CD14-positive monocyte (primary cell): Measurements from ENCODE around the gene VAV2. TPM values are rescaled to one million over a fixed set of nuclear protein-coding genes. Genes with fewer than 3 reads are reported as not detected.
A peak's percentile ranks its signal among the peaks of the same experiment; 100 is the strongest.

Source experiments
- DNase-seq, 3 donors: peaks; one replicate each; pipeline ENCODE4 v3.0.0-alpha.2; 2011 to 2022
- H2AFZ ChIP-seq: 2 replicates; pipeline ENCODE4 v1.6.0; 2012; ENCODE audit warnings: mild to moderate bottlenecking, low read depth, low read length, inconsistent platforms; ENCODE audit not compliant: insufficient read depth, poor library complexity, severe bottlenecking
- H3K27ac ChIP-seq, 2 donors: 1 replicate in 1 of 2; 2 replicates in 1 of 2; pipeline ENCODE4 v1.5.1; 2012 to 2013; ENCODE audit warnings: low read length in 2 of 2, control low read depth in 1 of 2, inconsistent platforms in 1 of 2, low read depth in 1 of 2, mild to moderate bottlenecking in 1 of 2
- H3K27me3 ChIP-seq, 2 donors: one replicate each; pipeline versions ENCODE4 v1.6.0 to v1.6.1; 2011 to 2013; ENCODE audit warnings: low read length in 2 of 2; ENCODE audit not compliant: control insufficient read depth in 2 of 2, insufficient read depth in 2 of 2
- H3K36me3 ChIP-seq, 2 donors: replicated peaks in 1 of 2; 1 replicate in 1 of 2; 2 replicates in 1 of 2; pipeline versions ENCODE4 v1.5.1 to v1.6.1; 2012 to 2013; ENCODE audit warnings: low read length in 2 of 2, control low read depth in 1 of 2, inconsistent platforms in 1 of 2, mild to moderate bottlenecking in 1 of 2; ENCODE audit not compliant: insufficient read depth in 2 of 2, control insufficient read depth in 1 of 2
- H3K4me1 ChIP-seq, 2 donors: 1 replicate in 1 of 2; 2 replicates in 1 of 2; pipeline versions ENCODE4 v1.5.1 to v1.6.1; 2012 to 2013; ENCODE audit warnings: low read length in 2 of 2, control low read depth in 1 of 2, inconsistent platforms in 1 of 2, mild to moderate bottlenecking in 1 of 2, moderate library complexity in 1 of 2; ENCODE audit not compliant: insufficient read depth in 2 of 2, control insufficient read depth in 1 of 2
- H3K4me2 ChIP-seq: replicated peaks from 2 replicates; pipeline ENCODE3; 2012; ENCODE audit warnings: low read length, moderate library complexity, mild to moderate bottlenecking; ENCODE audit not compliant: poor library complexity, severe bottlenecking; ENCODE audit errors: extremely low read depth
- H3K4me3 ChIP-seq, 3 experiments: fragments of 200-600 bp in 1 of 3; sonication (generic) in 1 of 3; replicated peaks in 1 of 3; 1 replicate in 2 of 3; 2 replicates in 1 of 3; pipeline ENCODE4 v1.5.1; 2011 to 2013; ENCODE audit warnings: low read length in 3 of 3, mild to moderate bottlenecking in 3 of 3, control low read depth in 2 of 3, low read depth in 2 of 3, inconsistent platforms in 1 of 3, moderate library complexity in 1 of 3
- H3K79me2 ChIP-seq: 2 replicates; pipeline ENCODE4 v1.6.0; 2012; ENCODE audit warnings: mild to moderate bottlenecking, control low read depth, inconsistent platforms, low read length, moderate library complexity; ENCODE audit not compliant: insufficient read depth
- H3K9ac ChIP-seq: 2 replicates; pipeline ENCODE4 v1.6.0; 2017; ENCODE audit warnings: low read length, mild to moderate bottlenecking; ENCODE audit not compliant: insufficient read depth, poor library complexity, severe bottlenecking
- H3K9me3 ChIP-seq, 2 donors: replicated peaks in 1 of 2; 1 replicate in 1 of 2; 2 replicates in 1 of 2; pipeline versions ENCODE4 v1.5.1 to v1.6.1; 2012 to 2013; ENCODE audit warnings: low read length in 2 of 2, control low read depth in 1 of 2; ENCODE audit not compliant: control insufficient read depth in 1 of 2, insufficient read depth in 1 of 2
- H4K20me1 ChIP-seq: 2 replicates; pipeline ENCODE4 v1.6.0; 2012; ENCODE audit warnings: mild to moderate bottlenecking, low read length, control low read depth, moderate library complexity; ENCODE audit not compliant: insufficient read depth
- H3K27ac Mint-ChIP-seq, 7 donors: one replicate each; pipeline ENCODE4 v1.8.0; 2020; ENCODE audit warnings: mild to moderate bottlenecking in 7 of 7, mixed read lengths in 7 of 7, moderate library complexity in 6 of 7, inconsistent platforms in 2 of 7
- H3K27me3 Mint-ChIP-seq, 3 donors: one replicate each; pipeline ENCODE4 v1.8.0; 2021 to 2022; ENCODE audit warnings: low read depth in 3 of 3, mild to moderate bottlenecking in 3 of 3, mixed read lengths in 3 of 3, moderate library complexity in 3 of 3, inconsistent platforms in 1 of 3
- H3K36me3 Mint-ChIP-seq, 2 donors: one replicate each; pipeline ENCODE4 v1.8.0; 2020; ENCODE audit warnings: mixed read lengths in 2 of 2, inconsistent platforms in 1 of 2, mild to moderate bottlenecking in 1 of 2
- H3K4me1 Mint-ChIP-seq: one replicate; pipeline ENCODE4 v1.8.0; 2020; ENCODE audit warnings: mild to moderate bottlenecking, mixed read lengths
- H3K4me3 Mint-ChIP-seq, 2 donors: one replicate each; pipeline ENCODE4 v1.8.0; 2020; ENCODE audit warnings: mild to moderate bottlenecking in 2 of 2, mixed read lengths in 2 of 2, moderate library complexity in 1 of 2
- H3K9me3 Mint-ChIP-seq, 7 donors: one replicate each; pipeline ENCODE4 v1.8.0; 2020 to 2022; ENCODE audit warnings: mixed read lengths in 7 of 7, mild to moderate bottlenecking in 6 of 7, moderate library complexity in 6 of 7, inconsistent platforms in 2 of 7
- CTCF ChIP-seq: fragments of 200-600 bp; IDR thresholded peaks from one replicate; pipeline ENCODE4 v1.8.0; 2022; ENCODE audit warnings: antibody characterized with exemption, mild to moderate bottlenecking
- WGBS: methylation state at CpG from one replicate; pipeline ENCODE4 v1.1.5; 2013; ENCODE audit warnings: missing lambda C conversion rate; ENCODE audit not compliant: insufficient coverage; 5-methylcytosine and 5-hydroxymethylcytosine counted together
- intact Hi-C, 2 donors: fragments of 100-400 bp; cut with micrococcal nuclease; formaldehyde crosslinking; loops; one replicate each; pipeline versions ENCODE4 v1.15.0 to v1.15.1; 2023
- polyA plus RNA-seq, 3 donors: library from polyadenylated mRNA; depleted of rRNA in 1 of 3; unstranded in 2 of 3; stranded (reverse) in 1 of 3; fragments of 300-500 nt in 2 of 3; fragments of >200 nt in 1 of 3; fragmentation: Illumina TruSeq in 2 of 3; gene quantifications; 1 replicate in 2 of 3; 2 replicates in 1 of 3; pipeline ENCODE4 v1.2.3, GENCODE V29; 2012 to 2021

Gene VAV2
- polyA plus RNA-seq, 3 donors = 2.3 to 13.6 (median 2.3) TPM

- intact Hi-C loops = loop anchor here in 1 of 2 donors (2.0 to 5.0 kb wide), 2 partner anchors 211 to 314 kb away; no protein-coding TSS in a partner anchor
- H3K4me1 ChIP-seq = peaks cover 38 to 48% of the 10 kb centered on the region in 2 donors
- H3K36me3 Mint-ChIP-seq = peaks cover 39 to 58% of the 10 kb centered on the region in 2 donors
- no peak for TF ChIP-seq CTCF
- no peak for DNase-seq
- H3K4me3 ChIP-seq = no peak overlapping the region
- H3K4me1 Mint-ChIP-seq = peaks cover 48% of the 10 kb centered on the region
- peaks cover 8 to 53% of the 10 kb centered on the region in 2 donors for H3K36me3 ChIP-seq
- no peak overlapping the region for H3K27ac Mint-ChIP-seq
- no peak overlapping the region for H2AFZ ChIP-seq
- H3K4me2 ChIP-seq = no peak overlapping the region
- no peaks in the 10 kb centered on the region for H3K27me3 ChIP-seq
- no peaks in the 10 kb centered on the region for H3K9me3 ChIP-seq
- no peaks in the 10 kb centered on the region for H3K79me2 ChIP-seq
- H3K27ac ChIP-seq = no peak overlapping the region
- no peak overlapping the region for H3K4me3 Mint-ChIP-seq
- no peaks in the 10 kb centered on the region for H4K20me1 ChIP-seq
- no peak overlapping the region for H3K9ac ChIP-seq
- no peaks in the 10 kb centered on the region for H3K9me3 Mint-ChIP-seq
- H3K27me3 Mint-ChIP-seq = peaks cover 0 to 2% (median under 1%) of the 10 kb centered on the region in 3 donors
- WGBS = 80% methylated on average over 12 of the region's 13 CpGs
Observed at GRCh38 chr9:133783331-133783731, 208.8 kb downstream of the VAV2 start.

- no peak overlapping the region for H3K4me3 ChIP-seq
- no peak overlapping the region for H3K4me3 Mint-ChIP-seq
- H3K27me3 Mint-ChIP-seq = peaks cover 0 to 2% (median 2%) of the 10 kb centered on the region in 3 donors
- H3K27ac ChIP-seq = no peak overlapping the region
- 50% methylated on average over 11 of the region's 16 CpGs for WGBS
- no peaks in the 10 kb centered on the region for H4K20me1 ChIP-seq
- no peaks in the 10 kb centered on the region for H3K79me2 ChIP-seq
- peak; percentile 61 to 63 (median 63) for DNase-seq
- intact Hi-C loops = loop anchor here (1.0 to 5.0 kb wide), 3 partner anchors 212 to 315 kb away; no protein-coding TSS in a partner anchor
- peaks cover 40% of the 10 kb centered on the region for H3K4me1 Mint-ChIP-seq
- H3K4me1 ChIP-seq = peaks cover 29 to 39% of the 10 kb centered on the region in 2 donors
- peaks cover 43 to 67% of the 10 kb centered on the region in 2 donors for H3K36me3 Mint-ChIP-seq
- no peaks in the 10 kb centered on the region for H3K9me3 Mint-ChIP-seq
- H3K27me3 ChIP-seq = no peaks in the 10 kb centered on the region
- H3K27ac Mint-ChIP-seq = peak overlapping the region in 2 of 7 donors; percentile 15 to 24
- H3K4me2 ChIP-seq = no peak overlapping the region
- H3K9ac ChIP-seq = no peak overlapping the region
- peak; percentile 79 for TF ChIP-seq CTCF
- no peak overlapping the region for H2AFZ ChIP-seq
- no peaks in the 10 kb centered on the region for H3K9me3 ChIP-seq
- H3K36me3 ChIP-seq = peaks cover 14 to 62% of the 10 kb centered on the region in 2 donors
Observed at GRCh38 chr9:133782157-133783130, 209.7 kb downstream of the VAV2 start.
